Measurements from ENCODE around the gene ID2. TPM values are rescaled to one million over a fixed set of nuclear protein-coding genes. Genes with fewer than 3 reads are reported as not detected.

ID2 gene
- total RNA-seq, 1 experiment from 2014 or later: 77.8 TPM

- H3K4me1 Mint-ChIP-seq (ENCODE audit: low read depth, unreplicated experiment): peaks cover 26% of the 10 kb centered on the region
- H3K36me3 Mint-ChIP-seq (ENCODE audit: insufficient read depth, unreplicated experiment): peaks cover 4% of the 10 kb centered on the region
- no peak overlapping the region for H3K27ac Mint-ChIP-seq (ENCODE audit: unreplicated experiment)
- TF ChIP-seq CTCF (IDR thresholded peaks at IDR 0.05; ENCODE audit: unreplicated experiment): no peak
- H3K9me3 Mint-ChIP-seq (ENCODE audit: low read depth, unreplicated experiment): no peaks in the 10 kb centered on the region
- intact Hi-C loops (cut with micrococcal nuclease; ENCODE audit: unreplicated experiment): no loop called here
- no peaks in the 10 kb centered on the region for H3K27me3 Mint-ChIP-seq (ENCODE audit: unreplicated experiment)
- no peak overlapping the region for H3K4me3 Mint-ChIP-seq (ENCODE audit: low read depth, unreplicated experiment)
- DNase-seq: no peak
- CTCF ChIA-PET: no interaction called here
- no TSS peak for BruUV-seq (replicated peaks)
Observed at GRCh38 chr2:8657423-8658062, 24.3 kb upstream of the ID2 start.

GRCh38 chr2:8658064-8658862 lies 23.6 kb upstream of the ID2 start:
- H3K4me3 Mint-ChIP-seq (ENCODE audit: low read depth, unreplicated experiment): no peak overlapping the region
- no peak for TF ChIP-seq CTCF (IDR thresholded peaks at IDR 0.05; ENCODE audit: unreplicated experiment)
- H3K27me3 Mint-ChIP-seq (ENCODE audit: unreplicated experiment): no peaks in the 10 kb centered on the region
- CTCF ChIA-PET: no interaction called here
- intact Hi-C loops (cut with micrococcal nuclease; ENCODE audit: unreplicated experiment): no loop called here
- H3K9me3 Mint-ChIP-seq (ENCODE audit: low read depth, unreplicated experiment): no peaks in the 10 kb centered on the region
- no peak overlapping the region for H3K27ac Mint-ChIP-seq (ENCODE audit: unreplicated experiment)
- no peak for DNase-seq
- H3K4me1 Mint-ChIP-seq (ENCODE audit: low read depth, unreplicated experiment): peaks cover 27% of the 10 kb centered on the region
- H3K36me3 Mint-ChIP-seq (ENCODE audit: insufficient read depth, unreplicated experiment): peaks cover 4% of the 10 kb centered on the region
- no TSS peak for BruUV-seq (replicated peaks)

- intact Hi-C loops (cut with micrococcal nuclease; ENCODE audit: unreplicated experiment): no loop called here
- peaks cover 24% of the 10 kb centered on the region for H3K4me1 Mint-ChIP-seq (ENCODE audit: low read depth, unreplicated experiment)
- no TSS peak for BruUV-seq (replicated peaks)
- no peak for DNase-seq
- H3K36me3 Mint-ChIP-seq (ENCODE audit: insufficient read depth, unreplicated experiment): peaks cover 4% of the 10 kb centered on the region
- no peak overlapping the region for H3K4me3 Mint-ChIP-seq (ENCODE audit: low read depth, unreplicated experiment)
- no peak overlapping the region for H3K27ac Mint-ChIP-seq (ENCODE audit: unreplicated experiment)
- H3K27me3 Mint-ChIP-seq (ENCODE audit: unreplicated experiment): no peaks in the 10 kb centered on the region
- no peak for TF ChIP-seq CTCF (IDR thresholded peaks at IDR 0.05; ENCODE audit: unreplicated experiment)
- H3K9me3 Mint-ChIP-seq (ENCODE audit: low read depth, unreplicated experiment): no peaks in the 10 kb centered on the region
- CTCF ChIA-PET: interaction anchor here (0.5 kb wide), 1 partner anchor 195 kb away, joined by 3 read pairs; no protein-coding TSS in a partner anchor
Observed at GRCh38 chr2:8659092-8659734, 22.6 kb upstream of the ID2 start.

- intact Hi-C loops (cut with micrococcal nuclease; ENCODE audit: unreplicated experiment): no loop called here
- Mint-ChIP-seq H3K27ac (ENCODE audit: unreplicated experiment) (no peak overlapping the region), H3K9me3 (ENCODE audit: low read depth, unreplicated experiment) (no peaks in the 10 kb centered on the region), H3K27me3 (ENCODE audit: unreplicated experiment) (no peaks in the 10 kb centered on the region), H3K4me1 (ENCODE audit: low read depth, unreplicated experiment) (peaks cover 24% of the 10 kb centered on the region), H3K36me3 (ENCODE audit: insufficient read depth, unreplicated experiment) (peaks cover 4% of the 10 kb centered on the region), H3K4me3 (ENCODE audit: low read depth, unreplicated experiment) (no peak overlapping the region)
- DNase-seq: no peak
- TF ChIP-seq CTCF (IDR thresholded peaks at IDR 0.05; ENCODE audit: unreplicated experiment): no peak
- BruUV-seq (replicated peaks): no TSS peak
- CTCF ChIA-PET: interaction anchor here (0.5 to 0.7 kb wide), 2 partner anchors 26 to 196 kb away, joined by 3 to 4 read pairs; no protein-coding TSS in a partner anchor
Observed at GRCh38 chr2:8659735-8660492, 21.9 kb upstream of the ID2 start.

Measured in Calu3 (cell line).